Erythroblast (primary cell): Measurements from ENCODE around the gene KLHDC8A.

ENCODE experiments used
- GATA1 ChIP-seq: IDR thresholded peaks from 2 replicates; pipeline ENCODE4 v1.6.1; 2011; ENCODE audit warnings: low read depth, mild to moderate bottlenecking, control low read depth, low read length, moderate library complexity
- POLR2A ChIP-seq: IDR thresholded peaks from 2 replicates; pipeline ENCODE4 v1.6.1; 2011; ENCODE audit warnings: mild to moderate bottlenecking, low read length

DNA sequence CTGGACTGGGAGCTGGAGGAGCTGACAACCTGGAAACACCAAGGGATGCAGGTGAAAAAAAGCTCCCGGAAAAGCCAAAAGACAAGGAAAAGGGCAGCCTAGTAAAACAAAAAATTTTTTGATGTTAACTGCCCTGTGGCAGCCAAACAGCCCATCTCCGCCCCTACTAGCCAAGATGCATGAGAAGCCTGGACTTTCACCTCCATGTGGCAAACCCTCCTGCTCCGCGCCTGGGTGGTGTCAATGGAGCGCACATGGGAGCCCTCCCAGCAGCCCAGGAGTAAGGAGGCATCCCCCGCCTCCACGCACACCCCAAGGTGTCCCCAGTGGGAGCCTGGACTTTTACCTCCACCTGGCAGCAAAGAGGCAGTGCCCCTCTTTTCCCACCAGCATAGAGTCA is 34.7 kb upstream of the KLHDC8A start:
- TF ChIP-seq POLR2A (no peak), GATA1 (no peak)
